ENCODE measurements around the gene TMC2. TPM values are rescaled to one million over a fixed set of nuclear protein-coding genes. Genes with fewer than 3 reads are reported as not detected.

Gene TMC2
- polyA plus RNA-seq, 1 experiment = not detected

GRCh38 chr20:2557873-2558580 is 21.7 kb downstream of the TMC2 start:
- no peak overlapping the region for H3K27ac ChIP-seq (ENCODE audit: low read depth, low read length)
- no peak overlapping the region for H3K4me3 ChIP-seq (ENCODE audit: low read depth, low read length)
- POLR2A ChIA-PET = no interaction called here
- H3K27me3 ChIP-seq (ENCODE audit: control insufficient read depth, insufficient read depth, low read length) = peaks cover 44% of the 10 kb centered on the region
- H3K9me3 ChIP-seq (ENCODE audit: control insufficient read depth, insufficient read depth, low read length) = peaks cover 9% of the 10 kb centered on the region; the same call in 1 of the 2 replicates
- DNase-seq (ENCODE audit: low read depth, low spot score) = no peak
- CTCF ChIA-PET = no interaction called here
- no peak for TF ChIP-seq CTCF (IDR thresholded peaks at IDR 0.05; ENCODE audit: low read depth, low read length)

- no peak overlapping the region for H3K4me3 ChIP-seq (ENCODE audit: low read depth, low read length)
- H3K9me3 ChIP-seq (ENCODE audit: control insufficient read depth, insufficient read depth, low read length) = peaks cover 9% of the 10 kb centered on the region; the same call in 1 of the 2 replicates
- H3K27ac ChIP-seq (ENCODE audit: low read depth, low read length) = no peak overlapping the region
- ChIA-PET POLR2A (no interaction called here), CTCF (no interaction called here)
- no peak for TF ChIP-seq CTCF (IDR thresholded peaks at IDR 0.05; ENCODE audit: low read depth, low read length)
- H3K27me3 ChIP-seq (ENCODE audit: control insufficient read depth, insufficient read depth, low read length) = peaks cover 44% of the 10 kb centered on the region
- no peak for DNase-seq (ENCODE audit: low read depth, low spot score)
Measured at GRCh38 chr20:2558581-2559278, 22.4 kb downstream of the TMC2 start.

GRCh38 chr20:2559279-2559626 is 22.9 kb downstream of the TMC2 start:
- POLR2A ChIA-PET = no interaction called here
- no peak for TF ChIP-seq CTCF (IDR thresholded peaks at IDR 0.05; ENCODE audit: low read depth, low read length)
- Histone ChIP-seq H3K9me3 (ENCODE audit: control insufficient read depth, insufficient read depth, low read length) (peaks cover 9% of the 10 kb centered on the region; the same call in 1 of the 2 replicates), H3K4me3 (ENCODE audit: low read depth, low read length) (no peak overlapping the region), H3K27me3 (ENCODE audit: control insufficient read depth, insufficient read depth, low read length) (peaks cover 44% of the 10 kb centered on the region), H3K27ac (ENCODE audit: low read depth, low read length) (no peak overlapping the region)
- DNase-seq (ENCODE audit: low read depth, low spot score) = no peak
- CTCF ChIA-PET = no interaction called here

- POLR2A ChIA-PET = no interaction called here
- Histone ChIP-seq H3K4me3 (ENCODE audit: low read depth, low read length) (no peak overlapping the region), H3K27me3 (ENCODE audit: control insufficient read depth, insufficient read depth, low read length) (peaks cover 46% of the 10 kb centered on the region), H3K9me3 (ENCODE audit: control insufficient read depth, insufficient read depth, low read length) (peaks cover 9% of the 10 kb centered on the region; the same call in 1 of the 2 replicates), H3K27ac (ENCODE audit: low read depth, low read length) (no peak overlapping the region)
- DNase-seq (ENCODE audit: low read depth, low spot score) = no peak
- no peak for TF ChIP-seq CTCF (IDR thresholded peaks at IDR 0.05; ENCODE audit: low read depth, low read length)
- CTCF ChIA-PET = no interaction called here
Measured at GRCh38 chr20:2559651-2560050, 23.3 kb downstream of the TMC2 start.

GRCh38 chr20:2563116-2563515 is 26.7 kb downstream of the TMC2 start:
- ChIA-PET CTCF (no interaction called here), POLR2A (no interaction called here)
- Histone ChIP-seq H3K27me3 (ENCODE audit: control insufficient read depth, insufficient read depth, low read length) (peaks cover 38% of the 10 kb centered on the region), H3K9me3 (ENCODE audit: control insufficient read depth, insufficient read depth, low read length) (peaks cover 9% of the 10 kb centered on the region; the same call in 1 of the 2 replicates), H3K4me3 (ENCODE audit: low read depth, low read length) (no peak overlapping the region), H3K27ac (ENCODE audit: low read depth, low read length) (no peak overlapping the region)
- DNase-seq (ENCODE audit: low read depth, low spot score) = no peak
- TF ChIP-seq CTCF (IDR thresholded peaks at IDR 0.05; ENCODE audit: low read depth, low read length) = no peak
